K562 (cell line): ENCODE measurements around the gene ATP6V0A1. TPM values are rescaled to one million over a fixed set of nuclear protein-coding genes. Genes with fewer than 3 reads are reported as not detected.

Experiments
- ATF2 ChIP-seq: sonication (generic); formaldehyde crosslinking; IDR thresholded peaks from 2 replicates; pipeline ENCODE4 v1.8.1; 2022; ENCODE audit warnings: missing genetic modification reagents
- CAMTA2 ChIP-seq: fragments of 250-450 bp; sonication (Bioruptor Pico); conservative IDR thresholded peaks from 2 replicates; pipeline ENCODE4 v1.5.1; 2022
- COPS2 ChIP-seq: fragments of 450-650 bp; conservative IDR thresholded peaks from 2 replicates; pipeline ENCODE4 v1.6.1; 2016; ENCODE audit warnings: mild to moderate bottlenecking, moderate library complexity
- ELF2 ChIP-seq: fragments of 250-450 bp; sonication (Bioruptor Pico); IDR thresholded peaks from 2 replicates; pipeline ENCODE4 v1.5.0; 2021; ENCODE audit warnings: mild to moderate bottlenecking
- HES1 ChIP-seq: fragments of 450-650 bp; IDR thresholded peaks from 2 replicates; pipeline ENCODE4 v1.6.1; 2016; ENCODE audit warnings: low read depth, mild to moderate bottlenecking, moderate library complexity
- PHB ChIP-seq: fragments of 250-450 bp; sonication (Bioruptor Pico); IDR thresholded peaks from 2 replicates; pipeline ENCODE4 v1.5.0; 2021
- PURB ChIP-seq: sonication (generic); formaldehyde crosslinking; IDR thresholded peaks from 2 replicates; pipeline ENCODE4 v1.9.0; 2021; ENCODE audit warnings: low read depth, mild to moderate bottlenecking, missing genetic modification reagents
- SIN3B ChIP-seq: fragments of 450-650 bp; IDR thresholded peaks from 2 replicates; pipeline ENCODE4 v1.6.1; 2017; ENCODE audit warnings: low read depth, mild to moderate bottlenecking, moderate library complexity
- ZBTB8A ChIP-seq: fragments of 450-650 bp; IDR thresholded peaks from 2 replicates; pipeline ENCODE4 v1.6.1; 2018; ENCODE audit warnings: mild to moderate bottlenecking, moderate library complexity; ENCODE audit not compliant: partially characterized antibody
- ZNF318 ChIP-seq, 2 experiments: fragments of 450-650 bp; IDR thresholded peaks; 2 replicates each; pipeline ENCODE4 v1.6.1; 2016; ENCODE audit warnings: mild to moderate bottlenecking in 2 of 2, borderline replicate concordance in 1 of 2, low read depth in 1 of 2, moderate library complexity in 1 of 2
- ZNF75A ChIP-seq: fragments of 450-650 bp; formaldehyde crosslinking; IDR thresholded peaks from 2 replicates; pipeline ENCODE4 v1.4.0; 2020; ENCODE audit warnings: mild to moderate bottlenecking
- polyA plus RNA-seq, 8 experiments: library from polyadenylated mRNA; depleted of rRNA in 4 of 8; stranded (reverse) in 5 of 8; unstranded in 3 of 8; fragments of >200 nt; fragmentation: Nextera tagmentation in 2 of 8; fragmentation: Illumina TruSeq in 1 of 8; extraction: Ambion mirVana in 2 of 8; extraction: Trizol in 1 of 8; gene quantifications; 2 replicates each; pipeline versions ENCODE4 v1.2.1 to v1.2.3, GENCODE V29; 2011 to 2014; ENCODE audit warnings: inconsistent platforms in 1 of 8, missing spikeins in 1 of 8
- total RNA-seq, 7 experiments: library from RNA; depleted of rRNA in 6 of 7; stranded (reverse); fragments of >200 nt in 6 of 7; fragmentation: Illumina TruSeq in 2 of 7; extraction: Trizol in 2 of 7; gene quantifications; 2 replicates each; pipeline versions ENCODE4 v1.2.1 to v1.2.3, GENCODE V29; 2011 to 2021; ENCODE audit warnings: low replicate concordance in 1 of 7

ATP6V0A1 gene
- total and polyA plus RNA-seq, 9 of the 15 experiments (the other 6 are each of a cell fraction or from before 2014, with no cell fraction given) = 11.8 to 158 (median 75.5) TPM

- TF ChIP-seq ZNF318 (IDR thresholded peaks at IDR 0.05; ENCODE audit: borderline replicate concordance in 1 of 2, low read depth in 1 of 2) (no peak), ELF2 (CRISPR knock-in tag) (no peak), ATF2 (no peak), ZNF75A (no peak), ZBTB8A (no peak), CAMTA2 (CRISPR knock-in tag) (no peak), HES1 (no peak), PURB (CRISPR knock-in tag) (no peak), COPS2 (no peak), PHB (CRISPR knock-in tag) (no peak), SIN3B (no peak)
Observed at GRCh38 chr17:42423766-42424165, 34.9 kb upstream of the ATP6V0A1 start (continued).
